HCT116 (cell line): ENCODE measurements around the gene CFB. TPM values are rescaled to one million over a fixed set of nuclear protein-coding genes. Genes with fewer than 3 reads are reported as not detected.

ENCODE experiments used
- ATAC-seq: fragments of 200-7000 bp; cut with Tn5 transposase; 2 replicates; pipeline ENCODE4 v1.9.1; 2020; ENCODE audit warnings: mild to moderate bottlenecking, moderate library complexity
- BruUV-seq: library from RNA; stranded (reverse); fragments of 400-500 nt; replicated peaks from 2 replicates; lab custom pipeline; 2021; lab: Mats Ljungman, UMichigan
- CTCF ChIA-PET: fragments of 300-600 bp; sonication (Branson Sonifier 250); formaldehyde crosslinking; loops from one replicate; lab custom pipeline; 2021; ENCODE audit warnings: antibody characterized with exemption; lab: Charles Lee
- POLR2A ChIA-PET: fragments of 300-600, 350-600 bp; sonication (Branson Sonifier 250); formaldehyde crosslinking; loops from one replicate; lab custom pipeline; 2021; ENCODE audit warnings: antibody characterized with exemption; lab: Charles Lee
- RAD21 ChIA-PET, 2 experiments: fragments of 300-600 bp; sonication (Branson Sonifier 250); formaldehyde crosslinking; loops; one replicate each; lab custom pipeline; 2023; ENCODE audit warnings: low total read pairs in 2 of 2; ENCODE audit not compliant: uncharacterized antibody in 2 of 2, unreplicated experiment in 2 of 2, low non-redundant PET in 1 of 2; lab: Charles Lee
- DNase-seq: peaks from one replicate; pipeline ENCODE4 v3.0.0-alpha.2; 2010; ENCODE audit warnings: low read depth, low spot score
- H2AFZ ChIP-seq: fragments of 200-600 bp; shearing (Covaris generic), sonication (generic); 2 replicates; pipeline ENCODE4 v1.6.1; 2017; ENCODE audit warnings: low read depth, mixed run types, mixed read lengths, antibody characterized with exemption, low read length; ENCODE audit not compliant: poor library complexity, severe bottlenecking
- H3K27ac ChIP-seq: 2 replicates; pipeline ENCODE4 v1.5.1; 2012; ENCODE audit warnings: low read depth, low read length
- H3K27me3 ChIP-seq: fragments of 200-600 bp; sonication (generic); 2 replicates; pipeline ENCODE4 v1.6.1; 2016; ENCODE audit warnings: mixed run types, low read length, mixed read lengths; ENCODE audit not compliant: insufficient read depth
- H3K36me3 ChIP-seq, 2 experiments: fragments of 200-500 bp in 1 of 2; fragments of 200-600 bp in 1 of 2; sonication (Bioruptor generic) in 1 of 2; sonication (generic) in 1 of 2; 2 replicates each; pipeline versions ENCODE4 v1.5.1 to v1.6.1; 2014 to 2016; ENCODE audit warnings: low read length in 2 of 2, inconsistent platforms in 1 of 2, mixed read lengths in 1 of 2, mixed run types in 1 of 2; ENCODE audit not compliant: insufficient read depth in 2 of 2, control insufficient read depth in 1 of 2
- H3K4me1 ChIP-seq, 2 experiments: fragments of 200-600 bp in 1 of 2; sonication (generic) in 1 of 2; 2 replicates each; pipeline versions ENCODE4 v1.5.1 to v1.6.1; 2012 to 2017; ENCODE audit warnings: low read length in 2 of 2, inconsistent platforms in 1 of 2, mild to moderate bottlenecking in 1 of 2, mixed read lengths in 1 of 2, mixed run types in 1 of 2, moderate library complexity in 1 of 2; ENCODE audit not compliant: insufficient read depth in 2 of 2, control insufficient read depth in 1 of 2
- H3K4me2 ChIP-seq: fragments of 200-600 bp; sonication (generic); 2 replicates; pipeline ENCODE4 v1.6.1; 2017; ENCODE audit warnings: mixed run types, low read length, mixed read lengths
- H3K4me3 ChIP-seq, 2 experiments: fragments of 200-600 bp in 1 of 2; sonication (generic) in 1 of 2; replicated peaks in 1 of 2; 2 replicates each; pipeline ENCODE4 v1.5.1; 2011 to 2016; ENCODE audit warnings: low read length in 2 of 2, control low read depth in 1 of 2, low read depth in 1 of 2, mild to moderate bottlenecking in 1 of 2, mixed read lengths in 1 of 2, mixed run types in 1 of 2
- H3K79me2 ChIP-seq: fragments of 200-600 bp; sonication (generic); 2 replicates; pipeline ENCODE4 v1.6.1; 2017; ENCODE audit warnings: mild to moderate bottlenecking, mixed run types, low read length, moderate library complexity, mixed read lengths; ENCODE audit not compliant: insufficient read depth
- H3K9ac ChIP-seq: fragments of 200-600 bp; sonication (generic); 2 replicates; pipeline ENCODE4 v1.6.1; 2016; ENCODE audit warnings: low read length, mixed read lengths
- H3K9me2 ChIP-seq: fragments of 200-600 bp; sonication (generic), shearing (Covaris generic); 2 replicates; pipeline ENCODE4 v1.6.1; 2017; ENCODE audit warnings: mixed run types, mild to moderate bottlenecking, moderate library complexity; ENCODE audit not compliant: insufficient read depth
- H3K9me3 ChIP-seq, 2 experiments: fragments of 200-500 bp in 1 of 2; fragments of 200-600 bp in 1 of 2; sonication (Bioruptor generic) in 1 of 2; sonication (generic) in 1 of 2; 2 replicates each; pipeline ENCODE4 v1.6.1; 2014 to 2017; ENCODE audit warnings: low read length in 2 of 2, mixed read lengths in 2 of 2, inconsistent platforms in 1 of 2, low read depth in 1 of 2, mild to moderate bottlenecking in 1 of 2, mixed run types in 1 of 2, moderate library complexity in 1 of 2; ENCODE audit not compliant: control insufficient read depth in 1 of 2, insufficient read depth in 1 of 2
- H4K20me1 ChIP-seq: fragments of 200-600 bp; sonication (generic), shearing (Covaris generic); 2 replicates; pipeline ENCODE4 v1.6.1; 2017; ENCODE audit warnings: mixed run types, mild to moderate bottlenecking, moderate library complexity; ENCODE audit not compliant: insufficient read depth
- CBX3 ChIP-seq: IDR thresholded peaks from 2 replicates; pipeline ENCODE4 v1.6.1; 2012; ENCODE audit warnings: low read depth
- CEBPB ChIP-seq: IDR thresholded peaks from 2 replicates; pipeline ENCODE4 v1.6.1; 2012; ENCODE audit warnings: low read depth
- EGR1 ChIP-seq: IDR thresholded peaks from 2 replicates; pipeline ENCODE4 v1.6.1; 2012; ENCODE audit warnings: low read depth
- ELF1 ChIP-seq: IDR thresholded peaks from 2 replicates; pipeline ENCODE4 v1.6.1; 2012; ENCODE audit warnings: low read depth, borderline replicate concordance
- EZH2 ChIP-seq: fragments of 200-600 bp; sonication (generic); IDR thresholded peaks from 2 replicates; pipeline ENCODE4 v1.6.1; 2017; ENCODE audit warnings: antibody characterized with exemption, mixed run types
- EZH2phosphoT487 ChIP-seq: fragments of 200-600 bp; IDR thresholded peaks from 2 replicates; pipeline ENCODE4 v1.6.1; 2018; ENCODE audit warnings: antibody characterized with exemption, borderline replicate concordance
- FOSL1 ChIP-seq: IDR thresholded peaks from 2 replicates; pipeline ENCODE4 v1.6.1; 2012; ENCODE audit warnings: low read depth
- JUND ChIP-seq: IDR thresholded peaks from 2 replicates; pipeline ENCODE4 v1.6.1; 2012
- POLR2A ChIP-seq: IDR thresholded peaks from 2 replicates; pipeline ENCODE4 v1.7.0; 2011; ENCODE audit warnings: borderline replicate concordance; ENCODE audit not compliant: insufficient read depth, insufficient read length; ENCODE audit errors: extremely low read depth
- RAD21 ChIP-seq: IDR thresholded peaks from 2 replicates; pipeline ENCODE4 v1.6.1; 2012; ENCODE audit warnings: low read depth, mild to moderate bottlenecking
- YY1 ChIP-seq: IDR thresholded peaks from 2 replicates; pipeline ENCODE4 v1.6.1; 2011; ENCODE audit warnings: low read length, low read depth, moderate library complexity, mild to moderate bottlenecking; ENCODE audit not compliant: insufficient replicate concordance; ENCODE audit errors: extremely low read depth
- ZFX ChIP-seq: fragments of 450-650 bp; IDR thresholded peaks from 2 replicates; pipeline ENCODE4 v1.6.1; 2017
- ZNF274 ChIP-seq: fragments of 200-500 bp; sonication (Bioruptor generic); IDR thresholded peaks from 2 replicates; pipeline ENCODE4 v1.6.1; 2014; ENCODE audit warnings: mild to moderate bottlenecking, low read depth, low read length, inconsistent platforms
- intact Hi-C: fragments of 100-400 bp; cut with micrococcal nuclease; formaldehyde crosslinking; loops from 2 replicates; pipeline ENCODE4 v1.10.0; 2022
- total RNA-seq: library from RNA; stranded (reverse); gene quantifications from one replicate; pipeline ENCODE4 v1.2.1, GENCODE V29; 2021; ENCODE audit not compliant: unreplicated experiment
- TF ChIP-seq, protein P1 (sequence below): IDR thresholded peaks from 2 replicates; pipeline ENCODE4 v1.6.1; 2011; ENCODE audit warnings: mild to moderate bottlenecking, low read length, moderate library complexity; ENCODE audit not compliant: insufficient replicate concordance; ENCODE audit errors: extremely low read depth
- TF ChIP-seq, protein P2 (sequence below), 3 experiments: fragments of 200-600 bp in 1 of 3; sonication (generic) in 1 of 3; IDR thresholded peaks in 2 of 3; conservative IDR thresholded peaks in 1 of 3; 2 replicates each; pipeline ENCODE4 v1.5.1; 2012 to 2017; ENCODE audit warnings: low read depth in 2 of 3, low read length in 2 of 3, antibody characterized with exemption in 1 of 3, borderline replicate concordance in 1 of 3, control low read depth in 1 of 3, mild to moderate bottlenecking in 1 of 3, mixed read lengths in 1 of 3, mixed run types in 1 of 3, moderate library complexity in 1 of 3; ENCODE audit not compliant: insufficient read depth in 1 of 3
- TF ChIP-seq, protein P3 (sequence below): IDR thresholded peaks from 2 replicates; pipeline ENCODE4 v1.6.1; 2012

Gene CFB
- total RNA-seq, 1 experiment from 2014 or later = 1.5 TPM

DNA sequence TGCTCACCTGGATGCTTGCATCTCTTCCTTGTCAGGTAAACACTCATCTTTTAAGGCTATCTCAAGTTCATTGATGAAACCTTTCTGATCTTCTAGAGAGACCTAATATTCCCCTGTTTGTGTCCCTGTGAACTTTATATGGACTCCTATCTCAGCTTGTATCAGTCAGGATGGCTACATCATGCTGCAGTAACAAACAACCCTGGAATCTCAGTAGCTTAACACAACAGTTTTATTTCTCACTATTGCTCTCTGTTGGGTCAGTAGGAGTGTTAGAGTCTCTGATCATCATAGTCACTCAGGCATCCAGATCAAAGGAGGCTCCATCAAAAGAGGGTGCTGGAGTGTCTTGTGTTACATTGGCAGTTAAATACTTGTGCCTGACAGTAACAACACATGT, 30.5 kb upstream of the CFB start:
- Histone ChIP-seq H3K27ac (no peak overlapping the region), H3K4me1 (peaks cover 16 to 36% of the 10 kb centered on the region in 2 experiments), H3K9me3 (no peaks in the 10 kb centered on the region; a peak in 1 of 4 replicates), H3K9me2 (no peaks in the 10 kb centered on the region), H3K4me3 (no peak overlapping the region), H3K27me3 (no peaks in the 10 kb centered on the region), H3K4me2 (no peak overlapping the region), H2AFZ (no peak overlapping the region), H4K20me1 (no peaks in the 10 kb centered on the region)
- intact Hi-C loops = no loop called here
- CTCF ChIA-PET = no interaction called here
- no TSS peak for BruUV-seq
- no peak for ATAC-seq
- TF ChIP-seq, protein P1, sequence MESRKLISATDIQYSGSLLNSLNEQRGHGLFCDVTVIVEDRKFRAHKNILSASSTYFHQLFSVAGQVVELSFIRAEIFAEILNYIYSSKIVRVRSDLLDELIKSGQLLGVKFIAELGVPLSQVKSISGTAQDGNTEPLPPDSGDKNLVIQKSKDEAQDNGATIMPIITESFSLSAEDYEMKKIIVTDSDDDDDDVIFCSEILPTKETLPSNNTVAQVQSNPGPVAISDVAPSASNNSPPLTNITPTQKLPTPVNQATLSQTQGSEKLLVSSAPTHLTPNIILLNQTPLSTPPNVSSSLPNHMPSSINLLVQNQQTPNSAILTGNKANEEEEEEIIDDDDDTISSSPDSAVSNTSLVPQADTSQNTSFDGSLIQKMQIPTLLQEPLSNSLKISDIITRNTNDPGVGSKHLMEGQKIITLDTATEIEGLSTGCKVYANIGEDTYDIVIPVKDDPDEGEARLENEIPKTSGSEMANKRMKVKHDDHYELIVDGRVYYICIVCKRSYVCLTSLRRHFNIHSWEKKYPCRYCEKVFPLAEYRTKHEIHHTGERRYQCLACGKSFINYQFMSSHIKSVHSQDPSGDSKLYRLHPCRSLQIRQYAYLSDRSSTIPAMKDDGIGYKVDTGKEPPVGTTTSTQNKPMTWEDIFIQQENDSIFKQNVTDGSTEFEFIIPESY = no peak
- TF ChIP-seq EZH2 (no peak), CBX3 (no peak; the same call in 1 of the 2 replicates), RAD21 (no peak), EGR1 (no peak), POLR2A (no peak), FOSL1 (no peak), EZH2phosphoT487 (no peak), YY1 (no peak), ZNF274 (no peak), ZFX (no peak), ELF1 (no peak), CEBPB (no peak), JUND (no peak)
- TF ChIP-seq, protein P2, sequence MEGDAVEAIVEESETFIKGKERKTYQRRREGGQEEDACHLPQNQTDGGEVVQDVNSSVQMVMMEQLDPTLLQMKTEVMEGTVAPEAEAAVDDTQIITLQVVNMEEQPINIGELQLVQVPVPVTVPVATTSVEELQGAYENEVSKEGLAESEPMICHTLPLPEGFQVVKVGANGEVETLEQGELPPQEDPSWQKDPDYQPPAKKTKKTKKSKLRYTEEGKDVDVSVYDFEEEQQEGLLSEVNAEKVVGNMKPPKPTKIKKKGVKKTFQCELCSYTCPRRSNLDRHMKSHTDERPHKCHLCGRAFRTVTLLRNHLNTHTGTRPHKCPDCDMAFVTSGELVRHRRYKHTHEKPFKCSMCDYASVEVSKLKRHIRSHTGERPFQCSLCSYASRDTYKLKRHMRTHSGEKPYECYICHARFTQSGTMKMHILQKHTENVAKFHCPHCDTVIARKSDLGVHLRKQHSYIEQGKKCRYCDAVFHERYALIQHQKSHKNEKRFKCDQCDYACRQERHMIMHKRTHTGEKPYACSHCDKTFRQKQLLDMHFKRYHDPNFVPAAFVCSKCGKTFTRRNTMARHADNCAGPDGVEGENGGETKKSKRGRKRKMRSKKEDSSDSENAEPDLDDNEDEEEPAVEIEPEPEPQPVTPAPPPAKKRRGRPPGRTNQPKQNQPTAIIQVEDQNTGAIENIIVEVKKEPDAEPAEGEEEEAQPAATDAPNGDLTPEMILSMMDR (IDR thresholded peaks at IDR 0.05 in 2 of 3, conservative IDR thresholded peaks at IDR 0.05 in 1 of 3; ENCODE audit: borderline replicate concordance in 1 of 3, insufficient read depth in 1 of 3, low read depth in 2 of 3, low read length in 2 of 3) = no peak
- TF ChIP-seq, protein P3, sequence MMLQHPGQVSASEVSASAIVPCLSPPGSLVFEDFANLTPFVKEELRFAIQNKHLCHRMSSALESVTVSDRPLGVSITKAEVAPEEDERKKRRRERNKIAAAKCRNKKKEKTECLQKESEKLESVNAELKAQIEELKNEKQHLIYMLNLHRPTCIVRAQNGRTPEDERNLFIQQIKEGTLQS = no peak
- TF ChIP-seq, all 23 proteins: peak for 0
- Histone ChIP-seq H3K79me2 (no peaks in the 10 kb centered on the region), H3K36me3 (no peaks in the 10 kb centered on the region), H3K9ac (no peak overlapping the region)
- no peak for DNase-seq
- ChIA-PET POLR2A (no interaction called here), RAD21 (no interaction called here)
